GM18909 (cell line): ENCODE measurements around the gene SQOR.

Experiments used
- ATAC-seq: cut with Tn5 transposase; IDR thresholded peaks from one replicate; pipeline ENCODE4 v1.9.1; 2021; ENCODE audit warnings: mild to moderate bottlenecking; ENCODE audit not compliant: unreplicated experiment, poor library complexity

Gene SQOR

GRCh38 chr15:45657254-45657653 is 22.4 kb downstream of the SQOR start:
- no peak for ATAC-seq

GRCh38 chr15:45657764-45658545 is 23.1 kb downstream of the SQOR start:
- no peak for ATAC-seq

- no peak for ATAC-seq
Observed at GRCh38 chr15:45660231-45660979, 25.6 kb downstream of the SQOR start.

GRCh38 chr15:45662375-45662774 is 27.5 kb downstream of the SQOR start:
- ATAC-seq, result no peak

GRCh38 chr15:45664451-45664850 is 29.6 kb downstream of the SQOR start:
- ATAC-seq, result no peak

GRCh38 chr15:45665261-45665660 is 30.4 kb downstream of the SQOR start:
- no peak for ATAC-seq

- no peak for ATAC-seq
Observed at GRCh38 chr15:45666119-45666875, 31.5 kb downstream of the SQOR start.

- no peak for ATAC-seq
Observed at GRCh38 chr15:45667002-45667401, 32.2 kb downstream of the SQOR start.

- ATAC-seq, result no peak
Observed at GRCh38 chr15:45668386-45668785, 33.6 kb downstream of the SQOR start.

GRCh38 chr15:45669422-45669821 is 34.6 kb downstream of the SQOR start:
- ATAC-seq, result no peak

GRCh38 chr15:45670091-45670490 is 35.3 kb downstream of the SQOR start:
- ATAC-seq, result no peak

- no peak for ATAC-seq
Observed at GRCh38 chr15:45670511-45670910, 35.7 kb downstream of the SQOR start.

GRCh38 chr15:45674677-45675076 is 39.8 kb downstream of the SQOR start:
- ATAC-seq, result no peak

GRCh38 chr15:45677797-45678196 is 43.0 kb downstream of the SQOR start:
- ATAC-seq, result no peak

- no peak for ATAC-seq
Observed at GRCh38 chr15:45678459-45679178, 43.8 kb downstream of the SQOR start.

GRCh38 chr15:45684533-45684932 is 49.7 kb downstream of the SQOR start:
- no peak for ATAC-seq

GRCh38 chr15:45689616-45690015 is 54.8 kb downstream of the SQOR start:
- ATAC-seq, result no peak

- no peak for ATAC-seq
Observed at GRCh38 chr15:45690581-45691260, 55.9 kb downstream of the SQOR start.

- no peak for ATAC-seq
Observed at GRCh38 chr15:45701108-45701507, 66.3 kb downstream of the SQOR start.

- no peak for ATAC-seq
Observed at GRCh38 chr15:45702041-45702440, 67.2 kb downstream of the SQOR start.
